Measurements from ENCODE around the gene CFAP300.

- TF ChIP-seq CTCF (IDR thresholded peaks at IDR 0.05) (no peak), POLR2A (IDR thresholded peaks at IDR 0.05) (no peak), EP300 (IDR thresholded peaks at IDR 0.05) (no peak)
Observed at GRCh38 chr11:102026959-102027358, 20.3 kb upstream of the CFAP300 start.
